Testis (tissue), 2 donors: ENCODE measurements around the gene SHB.

Source experiments
- POLR2A ChIP-seq: fragments of 450-650 bp; IDR thresholded peaks from one replicate; pipeline ENCODE4 v1.6.1; 2017; ENCODE audit warnings: antibody characterized with exemption, mild to moderate bottlenecking, moderate library complexity
- TF ChIP-seq, protein P1 (sequence below), 3 experiments: fragments of 450-650 bp in 2 of 3; fragments of 200-600 bp in 1 of 3; sonication (generic) in 1 of 3; IDR thresholded peaks; one replicate each; pipeline ENCODE4 v1.5.1; 2016 to 2019; ENCODE audit warnings: antibody characterized with exemption in 3 of 3, mild to moderate bottlenecking in 2 of 3, moderate library complexity in 1 of 3

DNA sequence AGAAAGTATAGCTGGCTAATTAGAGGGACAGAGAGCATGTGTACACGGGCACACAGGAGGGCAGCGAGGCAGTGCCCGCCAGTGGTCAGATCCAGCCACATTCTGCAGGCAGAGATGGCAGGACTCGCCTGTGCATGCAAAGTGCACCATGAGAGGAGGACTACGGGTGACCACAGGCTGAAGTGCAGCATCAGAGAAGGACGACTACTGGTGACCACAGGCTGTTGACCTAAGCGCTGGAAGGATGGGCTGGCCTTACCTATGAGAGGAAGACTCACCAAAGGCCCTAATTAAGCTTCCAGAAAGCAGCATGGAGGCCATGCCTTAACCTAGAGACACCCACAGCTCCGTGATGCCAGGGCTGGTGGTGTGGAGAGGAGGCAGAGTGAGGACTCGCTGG lies 110.9 kb downstream of the SHB start:
- TF ChIP-seq, protein P1, sequence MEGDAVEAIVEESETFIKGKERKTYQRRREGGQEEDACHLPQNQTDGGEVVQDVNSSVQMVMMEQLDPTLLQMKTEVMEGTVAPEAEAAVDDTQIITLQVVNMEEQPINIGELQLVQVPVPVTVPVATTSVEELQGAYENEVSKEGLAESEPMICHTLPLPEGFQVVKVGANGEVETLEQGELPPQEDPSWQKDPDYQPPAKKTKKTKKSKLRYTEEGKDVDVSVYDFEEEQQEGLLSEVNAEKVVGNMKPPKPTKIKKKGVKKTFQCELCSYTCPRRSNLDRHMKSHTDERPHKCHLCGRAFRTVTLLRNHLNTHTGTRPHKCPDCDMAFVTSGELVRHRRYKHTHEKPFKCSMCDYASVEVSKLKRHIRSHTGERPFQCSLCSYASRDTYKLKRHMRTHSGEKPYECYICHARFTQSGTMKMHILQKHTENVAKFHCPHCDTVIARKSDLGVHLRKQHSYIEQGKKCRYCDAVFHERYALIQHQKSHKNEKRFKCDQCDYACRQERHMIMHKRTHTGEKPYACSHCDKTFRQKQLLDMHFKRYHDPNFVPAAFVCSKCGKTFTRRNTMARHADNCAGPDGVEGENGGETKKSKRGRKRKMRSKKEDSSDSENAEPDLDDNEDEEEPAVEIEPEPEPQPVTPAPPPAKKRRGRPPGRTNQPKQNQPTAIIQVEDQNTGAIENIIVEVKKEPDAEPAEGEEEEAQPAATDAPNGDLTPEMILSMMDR (IDR thresholded peaks at IDR 0.05): no peak
- TF ChIP-seq POLR2A: no peak
